GM12878 (cell line): Measurements from ENCODE around the gene RREB1. TPM values are rescaled to one million over a fixed set of nuclear protein-coding genes. Genes with fewer than 3 reads are reported as not detected.
A peak's percentile ranks its signal among the peaks of the same experiment; 100 is the strongest.

Experiments
- BACH1 ChIP-seq: fragments of 450-650 bp; IDR thresholded peaks from 2 replicates; pipeline ENCODE4 v1.6.1; 2017; ENCODE audit warnings: mild to moderate bottlenecking, borderline replicate concordance
- BCL11A ChIP-seq: IDR thresholded peaks from 2 replicates; pipeline ENCODE4 v1.6.1; 2011; ENCODE audit warnings: low read depth, low read length
- BMI1 ChIP-seq: fragments of 450-650 bp; IDR thresholded peaks from 2 replicates; pipeline ENCODE4 v1.6.1; 2016; ENCODE audit warnings: mild to moderate bottlenecking, moderate library complexity, borderline replicate concordance
- CBX5 ChIP-seq: sonication (generic); IDR thresholded peaks from 2 replicates; pipeline ENCODE4 v1.6.1; 2016; ENCODE audit warnings: low read depth, moderate library complexity, mild to moderate bottlenecking, inconsistent platforms
- DPF2 ChIP-seq: fragments of 450-650 bp; IDR thresholded peaks from 2 replicates; pipeline ENCODE4 v1.6.1; 2017; ENCODE audit warnings: mild to moderate bottlenecking
- HCFC1 ChIP-seq: fragments of 150-350 bp; IDR thresholded peaks from 2 replicates; pipeline ENCODE4 v1.6.1; 2014; ENCODE audit warnings: low read length
- HDGF ChIP-seq: fragments of 450-650 bp; IDR thresholded peaks from 2 replicates; pipeline ENCODE4 v1.6.1; 2016; ENCODE audit warnings: antibody characterized with exemption
- IKZF2 ChIP-seq, 2 experiments: fragments of 450-650 bp; IDR thresholded peaks; 2 replicates each; pipeline ENCODE4 v1.6.1; 2017; ENCODE audit warnings: mild to moderate bottlenecking in 2 of 2, moderate library complexity in 2 of 2
- KAT2A ChIP-seq: conservative IDR thresholded peaks from 2 replicates; pipeline ENCODE4 v1.6.1; 2011; ENCODE audit warnings: low read depth, low read length; ENCODE audit not compliant: control insufficient read depth
- MEF2A ChIP-seq: IDR thresholded peaks from 2 replicates; pipeline ENCODE4 v1.6.1; 2011; ENCODE audit warnings: low read depth, mild to moderate bottlenecking, low read length, moderate library complexity; ENCODE audit not compliant: insufficient read depth
- NBN ChIP-seq: fragments of 450-650 bp; IDR thresholded peaks from 2 replicates; pipeline ENCODE4 v1.6.1; 2016
- NR2F1 ChIP-seq: fragments of 450-650 bp; conservative IDR thresholded peaks from 2 replicates; pipeline ENCODE4 v1.6.1; 2017; ENCODE audit warnings: mild to moderate bottlenecking
- POLR2AphosphoS2 ChIP-seq: IDR thresholded peaks from 2 replicates; pipeline ENCODE4 v1.6.1; 2011; ENCODE audit warnings: low read depth, mild to moderate bottlenecking, low read length, improper control_type of control experiment, moderate library complexity
- RCOR1 ChIP-seq: conservative IDR thresholded peaks from 2 replicates; pipeline ENCODE4 v1.6.1; 2012; ENCODE audit warnings: low read depth, low read length, improper control_type of control experiment
- SP1 ChIP-seq: IDR thresholded peaks from one replicate; pipeline ENCODE4 v1.6.1; 2011; ENCODE audit warnings: low read depth, low read length
- SPI1 ChIP-seq: IDR thresholded peaks from 2 replicates; pipeline ENCODE4 v1.6.1; 2011; ENCODE audit warnings: low read depth, mild to moderate bottlenecking, low read length, moderate library complexity, borderline replicate concordance; ENCODE audit not compliant: insufficient read depth
- TAF1 ChIP-seq: IDR thresholded peaks from 2 replicates; pipeline ENCODE4 v1.6.1; 2011; ENCODE audit warnings: mild to moderate bottlenecking, low read depth, low read length, borderline replicate concordance
- USF2 ChIP-seq: IDR thresholded peaks from 2 replicates; pipeline ENCODE4 v1.6.1; 2011; ENCODE audit warnings: low read depth, low read length, improper control_type of control experiment, borderline replicate concordance
- YBX1 ChIP-seq: fragments of 450-650 bp; IDR thresholded peaks from 2 replicates; pipeline ENCODE4 v1.6.1; 2016; ENCODE audit warnings: antibody characterized with exemption
- ZNF217 ChIP-seq: fragments of 450-650 bp; IDR thresholded peaks from 2 replicates; pipeline ENCODE4 v1.6.1; 2017; ENCODE audit warnings: antibody characterized with exemption, mild to moderate bottlenecking
- ZZZ3 ChIP-seq: IDR thresholded peaks from 2 replicates; pipeline ENCODE4 v1.6.1; 2011; ENCODE audit warnings: low read depth; ENCODE audit not compliant: control insufficient read depth, insufficient read length
- polyA plus RNA-seq, 11 experiments: library from polyadenylated mRNA; depleted of rRNA in 4 of 11; unstranded in 6 of 11; stranded (reverse) in 5 of 11; fragments of >200 nt; fragmentation: Nextera tagmentation in 4 of 11; fragmentation: Illumina TruSeq in 1 of 11; extraction: Ambion mirVana in 4 of 11; extraction: Trizol in 1 of 11; gene quantifications; 1 replicate in 1 of 11; 2 replicates in 10 of 11; pipeline versions ENCODE4 v1.2.1 to v1.2.3, GENCODE V29; 2011 to 2016; ENCODE audit warnings: inconsistent platforms in 2 of 11, missing spikeins in 2 of 11, low read depth in 1 of 11
- total RNA-seq, 4 experiments: library from RNA; depleted of rRNA in 3 of 4; stranded (reverse); fragments of >200 nt in 3 of 4; fragmentation: Illumina TruSeq in 1 of 4; extraction: Trizol in 1 of 4; gene quantifications; 2 replicates each; pipeline versions ENCODE4 v1.2.1 to v1.2.3, GENCODE V29; 2013 to 2021
- TF ChIP-seq, protein P1 (sequence below): IDR thresholded peaks from 2 replicates; pipeline ENCODE4 v1.6.1; 2012; ENCODE audit warnings: low read depth, low read length, improper control_type of control experiment
- TF ChIP-seq, protein P2 (sequence below): IDR thresholded peaks from 2 replicates; pipeline ENCODE4 v1.6.1; 2011; ENCODE audit warnings: borderline replicate concordance, low read depth, mild to moderate bottlenecking, moderate library complexity, low read length; ENCODE audit not compliant: insufficient read depth, poor library complexity, severe bottlenecking
- TF ChIP-seq, protein P3 (sequence below): fragments of 450-650 bp; conservative IDR thresholded peaks from 2 replicates; pipeline ENCODE4 v1.6.1; 2017; ENCODE audit warnings: mild to moderate bottlenecking, moderate library complexity
- TF ChIP-seq, protein P4 (sequence below): IDR thresholded peaks from 2 replicates; pipeline ENCODE4 v1.6.1; 2011; ENCODE audit warnings: borderline replicate concordance, low read depth, mild to moderate bottlenecking, moderate library complexity, mixed read lengths, low read length; ENCODE audit not compliant: insufficient read depth; ENCODE audit errors: extremely low read length

RREB1 gene
- total and polyA plus RNA-seq, 10 of the 15 experiments (the other 5 are each of a cell fraction or from before 2014, with no cell fraction given) = 1.9 to 30.3 (median 8.6) TPM

GRCh38 chr6:7140631-7141378, 33.0 kb downstream of the RREB1 start (continued):
- no peak for TF ChIP-seq ZNF217
- TF ChIP-seq, protein P1, sequence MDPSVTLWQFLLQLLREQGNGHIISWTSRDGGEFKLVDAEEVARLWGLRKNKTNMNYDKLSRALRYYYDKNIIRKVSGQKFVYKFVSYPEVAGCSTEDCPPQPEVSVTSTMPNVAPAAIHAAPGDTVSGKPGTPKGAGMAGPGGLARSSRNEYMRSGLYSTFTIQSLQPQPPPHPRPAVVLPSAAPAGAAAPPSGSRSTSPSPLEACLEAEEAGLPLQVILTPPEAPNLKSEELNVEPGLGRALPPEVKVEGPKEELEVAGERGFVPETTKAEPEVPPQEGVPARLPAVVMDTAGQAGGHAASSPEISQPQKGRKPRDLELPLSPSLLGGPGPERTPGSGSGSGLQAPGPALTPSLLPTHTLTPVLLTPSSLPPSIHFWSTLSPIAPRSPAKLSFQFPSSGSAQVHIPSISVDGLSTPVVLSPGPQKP = no peak
- TF ChIP-seq, protein P2, sequence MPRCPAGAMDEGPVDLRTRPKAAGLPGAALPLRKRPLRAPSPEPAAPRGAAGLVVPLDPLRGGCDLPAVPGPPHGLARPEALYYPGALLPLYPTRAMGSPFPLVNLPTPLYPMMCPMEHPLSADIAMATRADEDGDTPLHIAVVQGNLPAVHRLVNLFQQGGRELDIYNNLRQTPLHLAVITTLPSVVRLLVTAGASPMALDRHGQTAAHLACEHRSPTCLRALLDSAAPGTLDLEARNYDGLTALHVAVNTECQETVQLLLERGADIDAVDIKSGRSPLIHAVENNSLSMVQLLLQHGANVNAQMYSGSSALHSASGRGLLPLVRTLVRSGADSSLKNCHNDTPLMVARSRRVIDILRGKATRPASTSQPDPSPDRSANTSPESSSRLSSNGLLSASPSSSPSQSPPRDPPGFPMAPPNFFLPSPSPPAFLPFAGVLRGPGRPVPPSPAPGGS = no peak
- TF ChIP-seq, protein P3, sequence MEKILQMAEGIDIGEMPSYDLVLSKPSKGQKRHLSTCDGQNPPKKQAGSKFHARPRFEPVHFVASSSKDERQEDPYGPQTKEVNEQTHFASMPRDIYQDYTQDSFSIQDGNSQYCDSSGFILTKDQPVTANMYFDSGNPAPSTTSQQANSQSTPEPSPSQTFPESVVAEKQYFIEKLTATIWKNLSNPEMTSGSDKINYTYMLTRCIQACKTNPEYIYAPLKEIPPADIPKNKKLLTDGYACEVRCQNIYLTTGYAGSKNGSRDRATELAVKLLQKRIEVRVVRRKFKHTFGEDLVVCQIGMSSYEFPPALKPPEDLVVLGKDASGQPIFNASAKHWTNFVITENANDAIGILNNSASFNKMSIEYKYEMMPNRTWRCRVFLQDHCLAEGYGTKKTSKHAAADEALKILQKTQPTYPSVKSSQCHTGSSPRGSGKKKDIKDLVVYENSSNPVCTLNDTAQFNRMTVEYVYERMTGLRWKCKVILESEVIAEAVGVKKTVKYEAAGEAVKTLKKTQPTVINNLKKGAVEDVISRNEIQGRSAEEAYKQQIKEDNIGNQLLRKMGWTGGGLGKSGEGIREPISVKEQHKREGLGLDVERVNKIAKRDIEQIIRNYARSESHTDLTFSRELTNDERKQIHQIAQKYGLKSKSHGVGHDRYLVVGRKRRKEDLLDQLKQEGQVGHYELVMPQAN = peak; percentile 41; the same call in 1 of the 2 replicates
- TF ChIP-seq SP1 = peak; percentile 54
- peak; percentile 44; the same call in 1 of the 2 replicates for TF ChIP-seq TAF1
- TF ChIP-seq MEF2A = no peak
- TF ChIP-seq IKZF2 (IDR thresholded peaks at IDR 0.05) = peak; percentile 9 to 25; a peak in 1 of 4 replicates
- no peak for TF ChIP-seq YBX1
- TF ChIP-seq NBN = no peak
- peak; percentile 87; the same call in 1 of the 2 replicates for TF ChIP-seq DPF2
- TF ChIP-seq HDGF = no peak
- no peak for TF ChIP-seq POLR2AphosphoS2
- TF ChIP-seq ZZZ3 = no peak
- TF ChIP-seq, protein P4, sequence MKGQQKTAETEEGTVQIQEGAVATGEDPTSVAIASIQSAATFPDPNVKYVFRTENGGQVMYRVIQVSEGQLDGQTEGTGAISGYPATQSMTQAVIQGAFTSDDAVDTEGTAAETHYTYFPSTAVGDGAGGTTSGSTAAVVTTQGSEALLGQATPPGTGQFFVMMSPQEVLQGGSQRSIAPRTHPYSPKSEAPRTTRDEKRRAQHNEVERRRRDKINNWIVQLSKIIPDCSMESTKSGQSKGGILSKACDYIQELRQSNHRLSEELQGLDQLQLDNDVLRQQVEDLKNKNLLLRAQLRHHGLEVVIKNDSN = no peak
- no peak for TF ChIP-seq RCOR1
- no peak for TF ChIP-seq HCFC1
- no peak for TF ChIP-seq BCL11A
- TF ChIP-seq KAT2A = no peak
- no peak for TF ChIP-seq SPI1
- TF ChIP-seq BMI1 = no peak
- TF ChIP-seq BACH1 = peak; percentile 74
- TF ChIP-seq USF2 = no peak
- 0 out of 2 replicates have a peak, but pooled peaks have one; percentile 1 for TF ChIP-seq CBX5
- peak; percentile 85 for TF ChIP-seq NR2F1
